K562 (cell line): Measurements from ENCODE around the gene P3H1.

ENCODE experiments used
- JUND ChIP-seq, 2 experiments: IDR thresholded peaks; 2 replicates in 1 of 2; 3 replicates in 1 of 2; pipeline ENCODE4 v1.6.1; 2011; ENCODE audit warnings: borderline replicate concordance in 2 of 2, low read depth in 2 of 2, low read length in 2 of 2, improper control_type of control experiment in 1 of 2, missing biosample characterization in 1 of 2, missing genetic modification characterization in 1 of 2, missing genetic modification reagents in 1 of 2
- ZNF12 ChIP-seq: sonication (generic); formaldehyde crosslinking; IDR thresholded peaks from 2 replicates; pipeline ENCODE4 v1.4.0; 2020; ENCODE audit warnings: mild to moderate bottlenecking, missing genetic modification reagents

GRCh38 chr1:42765269-42765668 is 1.6 kb downstream of the P3H1 start:
- TF ChIP-seq ZNF12 (CRISPR knock-in tag) (no peak), JUND (IDR thresholded peaks at IDR 0.05; ENCODE audit: borderline replicate concordance, low read depth, low read length) (no peak), JUND (tag; IDR thresholded peaks at IDR 0.05; ENCODE audit: borderline replicate concordance, low read depth, low read length) (no peak)
